ENCODE measurements around the gene SH3PXD2B. TPM values are rescaled to one million over a fixed set of nuclear protein-coding genes. Genes with fewer than 3 reads are reported as not detected.

The SH3PXD2B gene
- total RNA-seq, 1 experiment from 2014 or later: 27.5 TPM

DNA sequence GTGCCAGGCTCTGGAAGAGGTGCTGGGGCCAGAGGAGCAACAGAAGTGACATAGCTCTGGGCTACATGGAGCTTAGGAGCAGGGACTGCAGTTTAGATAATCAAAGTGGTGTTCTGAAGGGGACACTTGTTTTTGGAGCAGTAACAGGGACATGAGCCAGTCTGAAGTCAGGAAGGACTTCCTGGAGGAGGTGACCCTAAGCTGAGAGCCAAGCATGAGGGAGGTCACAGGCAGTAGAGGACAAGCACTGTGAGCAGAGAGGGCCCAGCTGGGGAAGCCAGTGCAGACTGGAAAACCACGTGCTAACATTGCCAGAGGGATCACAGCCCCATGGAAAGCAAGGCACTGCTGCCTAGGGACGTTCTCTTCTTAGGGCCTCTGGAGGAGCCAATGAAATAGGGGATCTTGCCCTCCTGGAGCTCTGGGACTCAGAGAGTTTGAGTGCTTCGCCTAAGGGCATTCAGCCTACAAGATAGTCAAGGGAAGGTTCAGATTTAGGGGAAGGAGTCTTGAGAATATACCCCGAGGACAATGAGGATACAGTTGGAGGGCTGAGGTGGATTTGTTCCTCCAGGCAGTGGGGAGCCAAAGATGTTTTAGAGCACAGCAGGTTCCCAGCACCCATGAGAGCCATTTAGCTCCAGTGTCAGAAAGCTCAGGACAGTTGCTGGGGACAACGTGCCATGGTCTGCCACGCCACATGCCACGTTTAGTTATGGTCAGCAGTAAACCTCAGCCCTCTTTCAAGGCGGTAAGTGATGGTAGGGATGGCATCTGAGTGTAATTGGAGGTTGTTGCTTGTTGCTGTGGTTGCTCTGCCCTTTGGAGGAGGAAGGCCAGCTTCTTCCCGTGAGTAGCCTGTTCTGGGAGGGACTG, 40.5 kb upstream of the SH3PXD2B start:
- Histone ChIP-seq H3K4me2 (ENCODE audit: low read length) (no peak overlapping the region), H3K27me3 (ENCODE audit: insufficient read depth, low read length) (peaks cover 5% of the 10 kb centered on the region; the same call in 1 of the 2 replicates)
- CTCF ChIA-PET: no interaction called here

More for the DNA sequence above, 40.5 kb upstream of the SH3PXD2B start:
- RAD21 ChIA-PET (ENCODE audit: low non-redundant PET in 1 of 2, low total read pairs in 2 of 2, uncharacterized antibody in 2 of 2, unreplicated experiment in 2 of 2): no interaction called here
- Histone ChIP-seq H2AFZ (ENCODE audit: low read depth, low read length, poor library complexity, severe bottlenecking) (no peak overlapping the region), H3K27ac (ENCODE audit: low read depth, low read length) (no peak overlapping the region), H3K9me2 (ENCODE audit: insufficient read depth) (no peaks in the 10 kb centered on the region), H3K4me1 (ENCODE audit: control insufficient read depth in 1 of 2, insufficient read depth in 2 of 2, low read length in 2 of 2) (no peaks in the 10 kb centered on the region), H3K36me3 (ENCODE audit: control insufficient read depth in 1 of 2, insufficient read depth in 2 of 2, low read length in 2 of 2) (no peaks in the 10 kb centered on the region), H3K4me3 (replicated peaks in 1 of 2; ENCODE audit: low read depth in 1 of 2, low read length in 2 of 2) (no peak overlapping the region), H4K20me1 (ENCODE audit: insufficient read depth) (no peaks in the 10 kb centered on the region), H3K79me2 (ENCODE audit: insufficient read depth, low read length) (no peaks in the 10 kb centered on the region), H3K9ac (ENCODE audit: low read length) (no peak overlapping the region), H3K9me3 (ENCODE audit: control insufficient read depth in 1 of 2, insufficient read depth in 1 of 2, low read depth in 1 of 2, low read length in 2 of 2) (no peaks in the 10 kb centered on the region)
- DNase-seq (ENCODE audit: low read depth, low spot score): no peak
- TF ChIP-seq, protein P1, sequence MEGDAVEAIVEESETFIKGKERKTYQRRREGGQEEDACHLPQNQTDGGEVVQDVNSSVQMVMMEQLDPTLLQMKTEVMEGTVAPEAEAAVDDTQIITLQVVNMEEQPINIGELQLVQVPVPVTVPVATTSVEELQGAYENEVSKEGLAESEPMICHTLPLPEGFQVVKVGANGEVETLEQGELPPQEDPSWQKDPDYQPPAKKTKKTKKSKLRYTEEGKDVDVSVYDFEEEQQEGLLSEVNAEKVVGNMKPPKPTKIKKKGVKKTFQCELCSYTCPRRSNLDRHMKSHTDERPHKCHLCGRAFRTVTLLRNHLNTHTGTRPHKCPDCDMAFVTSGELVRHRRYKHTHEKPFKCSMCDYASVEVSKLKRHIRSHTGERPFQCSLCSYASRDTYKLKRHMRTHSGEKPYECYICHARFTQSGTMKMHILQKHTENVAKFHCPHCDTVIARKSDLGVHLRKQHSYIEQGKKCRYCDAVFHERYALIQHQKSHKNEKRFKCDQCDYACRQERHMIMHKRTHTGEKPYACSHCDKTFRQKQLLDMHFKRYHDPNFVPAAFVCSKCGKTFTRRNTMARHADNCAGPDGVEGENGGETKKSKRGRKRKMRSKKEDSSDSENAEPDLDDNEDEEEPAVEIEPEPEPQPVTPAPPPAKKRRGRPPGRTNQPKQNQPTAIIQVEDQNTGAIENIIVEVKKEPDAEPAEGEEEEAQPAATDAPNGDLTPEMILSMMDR (IDR thresholded peaks at IDR 0.05 in 2 of 3, conservative IDR thresholded peaks at IDR 0.05 in 1 of 3; ENCODE audit: borderline replicate concordance in 1 of 3, insufficient read depth in 1 of 3, low read depth in 2 of 3, low read length in 2 of 3): no peak
- TF ChIP-seq ZNF274 (IDR thresholded peaks at IDR 0.05; ENCODE audit: low read depth, low read length) (no peak), ZFX (IDR thresholded peaks at IDR 0.05) (no peak), SRF (IDR thresholded peaks at IDR 0.05; ENCODE audit: low read depth) (no peak), EZH2phosphoT487 (IDR thresholded peaks at IDR 0.05; ENCODE audit: borderline replicate concordance) (no peak), CBX3 (IDR thresholded peaks at IDR 0.05; ENCODE audit: low read depth) (no peak), SP1 (IDR thresholded peaks at IDR 0.05; ENCODE audit: low read depth) (no peak), YY1 (IDR thresholded peaks at IDR 0.05; ENCODE audit: extremely low read depth, insufficient replicate concordance, low read depth, low read length) (no peak), SIN3A (IDR thresholded peaks at IDR 0.05; ENCODE audit: low read depth) (no peak), ELF1 (IDR thresholded peaks at IDR 0.05; ENCODE audit: borderline replicate concordance, low read depth) (no peak), POLR2A (IDR thresholded peaks at IDR 0.05; ENCODE audit: borderline replicate concordance, extremely low read depth, insufficient read depth, insufficient read length) (no peak), POLR2AphosphoS5 (IDR thresholded peaks at IDR 0.05; ENCODE audit: low read depth, low read length) (no peak)
- TF ChIP-seq, protein P2, sequence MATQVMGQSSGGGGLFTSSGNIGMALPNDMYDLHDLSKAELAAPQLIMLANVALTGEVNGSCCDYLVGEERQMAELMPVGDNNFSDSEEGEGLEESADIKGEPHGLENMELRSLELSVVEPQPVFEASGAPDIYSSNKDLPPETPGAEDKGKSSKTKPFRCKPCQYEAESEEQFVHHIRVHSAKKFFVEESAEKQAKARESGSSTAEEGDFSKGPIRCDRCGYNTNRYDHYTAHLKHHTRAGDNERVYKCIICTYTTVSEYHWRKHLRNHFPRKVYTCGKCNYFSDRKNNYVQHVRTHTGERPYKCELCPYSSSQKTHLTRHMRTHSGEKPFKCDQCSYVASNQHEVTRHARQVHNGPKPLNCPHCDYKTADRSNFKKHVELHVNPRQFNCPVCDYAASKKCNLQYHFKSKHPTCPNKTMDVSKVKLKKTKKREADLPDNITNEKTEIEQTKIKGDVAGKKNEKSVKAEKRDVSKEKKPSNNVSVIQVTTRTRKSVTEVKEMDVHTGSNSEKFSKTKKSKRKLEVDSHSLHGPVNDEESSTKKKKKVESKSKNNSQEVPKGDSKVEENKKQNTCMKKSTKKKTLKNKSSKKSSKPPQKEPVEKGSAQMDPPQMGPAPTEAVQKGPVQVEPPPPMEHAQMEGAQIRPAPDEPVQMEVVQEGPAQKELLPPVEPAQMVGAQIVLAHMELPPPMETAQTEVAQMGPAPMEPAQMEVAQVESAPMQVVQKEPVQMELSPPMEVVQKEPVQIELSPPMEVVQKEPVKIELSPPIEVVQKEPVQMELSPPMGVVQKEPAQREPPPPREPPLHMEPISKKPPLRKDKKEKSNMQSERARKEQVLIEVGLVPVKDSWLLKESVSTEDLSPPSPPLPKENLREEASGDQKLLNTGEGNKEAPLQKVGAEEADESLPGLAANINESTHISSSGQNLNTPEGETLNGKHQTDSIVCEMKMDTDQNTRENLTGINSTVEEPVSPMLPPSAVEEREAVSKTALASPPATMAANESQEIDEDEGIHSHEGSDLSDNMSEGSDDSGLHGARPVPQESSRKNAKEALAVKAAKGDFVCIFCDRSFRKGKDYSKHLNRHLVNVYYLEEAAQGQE (IDR thresholded peaks at IDR 0.05; ENCODE audit: low read depth): no peak
- TF ChIP-seq, protein P3, sequence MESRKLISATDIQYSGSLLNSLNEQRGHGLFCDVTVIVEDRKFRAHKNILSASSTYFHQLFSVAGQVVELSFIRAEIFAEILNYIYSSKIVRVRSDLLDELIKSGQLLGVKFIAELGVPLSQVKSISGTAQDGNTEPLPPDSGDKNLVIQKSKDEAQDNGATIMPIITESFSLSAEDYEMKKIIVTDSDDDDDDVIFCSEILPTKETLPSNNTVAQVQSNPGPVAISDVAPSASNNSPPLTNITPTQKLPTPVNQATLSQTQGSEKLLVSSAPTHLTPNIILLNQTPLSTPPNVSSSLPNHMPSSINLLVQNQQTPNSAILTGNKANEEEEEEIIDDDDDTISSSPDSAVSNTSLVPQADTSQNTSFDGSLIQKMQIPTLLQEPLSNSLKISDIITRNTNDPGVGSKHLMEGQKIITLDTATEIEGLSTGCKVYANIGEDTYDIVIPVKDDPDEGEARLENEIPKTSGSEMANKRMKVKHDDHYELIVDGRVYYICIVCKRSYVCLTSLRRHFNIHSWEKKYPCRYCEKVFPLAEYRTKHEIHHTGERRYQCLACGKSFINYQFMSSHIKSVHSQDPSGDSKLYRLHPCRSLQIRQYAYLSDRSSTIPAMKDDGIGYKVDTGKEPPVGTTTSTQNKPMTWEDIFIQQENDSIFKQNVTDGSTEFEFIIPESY (IDR thresholded peaks at IDR 0.05; ENCODE audit: extremely low read depth, insufficient replicate concordance, low read length): no peak
- TF ChIP-seq, protein P4, sequence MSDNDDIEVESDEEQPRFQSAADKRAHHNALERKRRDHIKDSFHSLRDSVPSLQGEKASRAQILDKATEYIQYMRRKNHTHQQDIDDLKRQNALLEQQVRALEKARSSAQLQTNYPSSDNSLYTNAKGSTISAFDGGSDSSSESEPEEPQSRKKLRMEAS (IDR thresholded peaks at IDR 0.05): no peak
- TF ChIP-seq, protein P5, sequence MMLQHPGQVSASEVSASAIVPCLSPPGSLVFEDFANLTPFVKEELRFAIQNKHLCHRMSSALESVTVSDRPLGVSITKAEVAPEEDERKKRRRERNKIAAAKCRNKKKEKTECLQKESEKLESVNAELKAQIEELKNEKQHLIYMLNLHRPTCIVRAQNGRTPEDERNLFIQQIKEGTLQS (IDR thresholded peaks at IDR 0.05): no peak
- POLR2A ChIA-PET: no interaction called here
- intact Hi-C loops (cut with micrococcal nuclease): no loop called here
- no peak for ATAC-seq
- BruUV-seq (replicated peaks): no TSS peak

Data from HCT116 (cell line).